ENCODE measurements around the gene TTC23. TPM values are rescaled to one million over a fixed set of nuclear protein-coding genes. Genes with fewer than 3 reads are reported as not detected.

TTC23 gene
- total RNA-seq, 2 donors from 2014 or later, result 14.1 to 19.3 TPM

DNA sequence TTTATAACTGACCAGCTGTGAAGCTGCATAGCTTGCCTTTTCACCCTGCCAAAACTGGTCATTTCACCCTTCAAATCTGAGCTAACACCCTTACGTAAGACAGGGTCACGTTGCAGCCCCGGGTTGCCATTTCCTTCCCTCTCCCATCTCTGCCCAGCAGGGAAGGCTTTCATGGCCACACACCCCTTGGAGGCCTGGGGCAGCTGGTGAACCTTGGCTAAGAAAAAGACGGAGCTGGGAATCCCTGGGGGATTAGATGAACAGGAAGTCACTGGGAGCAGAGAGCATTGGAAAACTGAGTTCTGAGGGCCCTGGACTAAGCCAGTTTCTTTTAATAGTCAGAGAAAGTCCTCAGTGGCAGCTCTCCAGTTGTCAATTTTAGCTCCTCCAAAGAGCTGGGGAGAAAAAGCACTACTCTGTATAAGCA lies 67.8 kb downstream of the TTC23 start:
- no peak overlapping the region for H3K27ac ChIP-seq
- intact Hi-C loops (cut with DNase I), result no loop called here
- no peak for DNase-seq
- no peaks in the 10 kb centered on the region for H3K36me3 ChIP-seq
- H3K4me1 ChIP-seq, result no peaks in the 10 kb centered on the region
- H3K4me3 ChIP-seq, result no peak overlapping the region
- H3K9ac ChIP-seq (ENCODE audit: low read depth in 2 of 2, low read length in 2 of 2), result no peak overlapping the region
- no peak for TF ChIP-seq CTCF (IDR thresholded peaks at IDR 0.05)
- no peaks in the 10 kb centered on the region for H3K9me3 ChIP-seq
- no peaks in the 10 kb centered on the region for H3K27me3 ChIP-seq

DNA sequence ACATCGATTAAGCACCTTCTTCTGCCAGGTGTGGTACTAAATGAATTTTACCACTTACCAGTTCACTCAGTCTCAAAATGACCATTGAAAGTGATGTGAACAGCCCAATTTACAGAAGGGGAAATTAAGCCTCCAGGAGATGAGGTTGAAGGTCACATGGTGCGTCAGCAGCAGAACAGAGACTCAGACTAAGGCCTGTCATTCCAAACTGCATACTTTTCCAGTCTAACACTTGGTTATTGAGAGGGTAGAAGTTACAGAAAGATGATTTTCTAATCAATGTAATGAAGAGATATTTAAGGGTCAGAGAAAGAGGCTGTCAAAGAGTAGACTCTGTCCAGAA lies 68.4 kb downstream of the TTC23 start:
- no peak for DNase-seq
- H3K27me3 ChIP-seq, result no peaks in the 10 kb centered on the region
- TF ChIP-seq CTCF (IDR thresholded peaks at IDR 0.05), result no peak
- H3K4me3 ChIP-seq, result no peak overlapping the region
- no peak overlapping the region for H3K27ac ChIP-seq
- no peaks in the 10 kb centered on the region for H3K4me1 ChIP-seq
- H3K36me3 ChIP-seq, result no peaks in the 10 kb centered on the region
- H3K9me3 ChIP-seq, result no peaks in the 10 kb centered on the region
- no peak overlapping the region for H3K9ac ChIP-seq (ENCODE audit: low read depth in 2 of 2, low read length in 2 of 2)
- intact Hi-C loops (cut with DNase I), result no loop called here

GRCh38 chr15:99180086-99180963 lies 69.1 kb downstream of the TTC23 start:
- TF ChIP-seq CTCF (IDR thresholded peaks at IDR 0.05), result no peak
- no peak for DNase-seq
- H3K27ac ChIP-seq, result no peak overlapping the region
- intact Hi-C loops (cut with DNase I), result no loop called here
- H3K9me3 ChIP-seq, result no peaks in the 10 kb centered on the region
- H3K27me3 ChIP-seq, result no peaks in the 10 kb centered on the region
- H3K36me3 ChIP-seq, result no peaks in the 10 kb centered on the region
- no peak overlapping the region for H3K9ac ChIP-seq (ENCODE audit: low read depth in 2 of 2, low read length in 2 of 2)
- H3K4me1 ChIP-seq, result no peaks in the 10 kb centered on the region
- no peak overlapping the region for H3K4me3 ChIP-seq

DNA sequence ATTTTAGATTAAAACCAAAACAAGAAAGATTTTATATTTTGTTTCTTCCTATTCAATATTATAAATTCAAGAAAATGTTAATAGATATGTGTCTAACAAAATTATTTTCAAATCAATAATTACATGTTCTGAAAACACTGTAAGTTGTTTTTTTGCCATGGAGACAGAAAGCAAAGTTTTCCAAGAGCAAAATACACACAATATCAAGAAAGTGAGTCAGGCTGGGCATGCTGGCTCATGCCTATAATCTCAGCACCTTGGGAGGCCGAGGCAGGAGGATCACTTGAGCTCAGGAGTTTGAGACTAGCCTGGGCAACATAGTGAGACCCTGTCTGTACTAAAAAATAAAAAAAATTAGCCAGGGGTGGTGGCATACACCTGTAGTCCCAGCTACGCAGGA lies 71.7 kb downstream of the TTC23 start:
- intact Hi-C loops (cut with DNase I), result no loop called here
- H3K4me1 ChIP-seq, result no peaks in the 10 kb centered on the region
- no peak overlapping the region for H3K27ac ChIP-seq

GRCh38 chr15:99176757-99177156 lies 72.6 kb downstream of the TTC23 start:
- H3K9ac ChIP-seq (ENCODE audit: low read depth in 2 of 2, low read length in 2 of 2), result no peak overlapping the region
- no peak overlapping the region for H3K4me3 ChIP-seq
- no peaks in the 10 kb centered on the region for H3K36me3 ChIP-seq
- TF ChIP-seq CTCF (IDR thresholded peaks at IDR 0.05), result no peak
- H3K27me3 ChIP-seq, result no peaks in the 10 kb centered on the region
- H3K9me3 ChIP-seq, result no peaks in the 10 kb centered on the region
- no peak for DNase-seq
- H3K4me1 ChIP-seq, result no peaks in the 10 kb centered on the region
- intact Hi-C loops (cut with DNase I), result no loop called here
- no peak overlapping the region for H3K27ac ChIP-seq

More for the DNA sequence above, 71.7 kb downstream of the TTC23 start:
- H3K36me3 ChIP-seq, result no peaks in the 10 kb centered on the region
- H3K27me3 ChIP-seq, result no peaks in the 10 kb centered on the region
- no peaks in the 10 kb centered on the region for H3K9me3 ChIP-seq
- no peak overlapping the region for H3K4me3 ChIP-seq
- TF ChIP-seq CTCF (IDR thresholded peaks at IDR 0.05), result no peak
- no peak for DNase-seq
- H3K9ac ChIP-seq (ENCODE audit: low read depth in 2 of 2, low read length in 2 of 2), result no peak overlapping the region

Measured in colonic mucosa (tissue), 4 donors.